ENCODE data around the gene SPATA16.

- TF ChIP-seq, protein P1, sequence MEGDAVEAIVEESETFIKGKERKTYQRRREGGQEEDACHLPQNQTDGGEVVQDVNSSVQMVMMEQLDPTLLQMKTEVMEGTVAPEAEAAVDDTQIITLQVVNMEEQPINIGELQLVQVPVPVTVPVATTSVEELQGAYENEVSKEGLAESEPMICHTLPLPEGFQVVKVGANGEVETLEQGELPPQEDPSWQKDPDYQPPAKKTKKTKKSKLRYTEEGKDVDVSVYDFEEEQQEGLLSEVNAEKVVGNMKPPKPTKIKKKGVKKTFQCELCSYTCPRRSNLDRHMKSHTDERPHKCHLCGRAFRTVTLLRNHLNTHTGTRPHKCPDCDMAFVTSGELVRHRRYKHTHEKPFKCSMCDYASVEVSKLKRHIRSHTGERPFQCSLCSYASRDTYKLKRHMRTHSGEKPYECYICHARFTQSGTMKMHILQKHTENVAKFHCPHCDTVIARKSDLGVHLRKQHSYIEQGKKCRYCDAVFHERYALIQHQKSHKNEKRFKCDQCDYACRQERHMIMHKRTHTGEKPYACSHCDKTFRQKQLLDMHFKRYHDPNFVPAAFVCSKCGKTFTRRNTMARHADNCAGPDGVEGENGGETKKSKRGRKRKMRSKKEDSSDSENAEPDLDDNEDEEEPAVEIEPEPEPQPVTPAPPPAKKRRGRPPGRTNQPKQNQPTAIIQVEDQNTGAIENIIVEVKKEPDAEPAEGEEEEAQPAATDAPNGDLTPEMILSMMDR (conservative IDR thresholded peaks at IDR 0.05; ENCODE audit: low read depth in 2 of 2) = no peak
- TF ChIP-seq REST (IDR thresholded peaks at IDR 0.05; ENCODE audit: unreplicated experiment) (no peak), ZNF331 (CRISPR knock-in tag; IDR thresholded peaks at IDR 0.05; ENCODE audit: low read depth) (no peak), EZH2 (IDR thresholded peaks at IDR 0.05; ENCODE audit: low read depth, unreplicated experiment) (no peak)
These were observed 42.1 kb downstream of the SPATA16 start for GRCh38 chr3:173098959-173099358.
